Measurements from ENCODE around the gene FAM241A.

Gene FAM241A

DNA sequence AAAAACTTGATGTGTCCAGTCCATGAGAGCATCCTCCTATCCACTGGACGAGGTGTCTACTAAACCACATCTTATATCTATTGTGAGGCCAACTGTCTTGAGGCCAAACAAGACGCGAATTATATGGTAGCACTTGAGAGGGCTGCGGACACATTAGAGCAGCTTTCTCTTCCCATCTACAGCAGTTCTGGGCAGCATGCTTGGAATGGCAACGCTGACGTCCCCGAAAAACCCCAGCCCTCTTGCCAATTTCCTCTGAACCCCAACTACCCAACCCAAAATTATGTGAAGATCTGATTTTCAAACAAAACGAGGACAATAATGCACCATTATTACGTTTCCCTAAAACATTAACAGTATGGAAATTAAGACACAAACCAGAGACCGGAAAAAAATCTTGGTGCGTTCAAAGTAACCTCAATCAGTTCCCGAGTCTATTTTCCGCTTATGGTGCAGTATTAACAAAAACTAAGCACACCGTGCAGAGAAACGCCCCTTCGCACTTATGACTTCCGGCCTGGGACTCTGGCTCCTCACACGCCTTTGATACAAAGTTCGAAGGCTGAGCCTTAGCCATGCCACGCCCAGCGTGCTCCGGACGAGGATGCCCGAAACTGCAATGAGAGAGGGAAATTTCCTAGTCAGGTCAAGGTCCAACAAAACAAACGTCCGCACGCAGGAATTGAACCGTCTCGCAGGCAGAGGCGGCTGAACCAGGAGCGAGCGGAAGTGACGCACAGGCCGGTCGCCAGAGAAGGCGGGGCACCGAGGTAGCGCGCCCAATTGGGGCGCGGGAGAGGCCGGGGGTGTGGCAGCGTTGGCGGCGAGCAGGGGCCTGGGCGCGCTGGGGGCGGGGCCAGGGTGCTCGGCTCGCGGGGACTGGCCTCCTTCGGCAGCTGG is 85.9 kb downstream of the FAM241A start (continued):
- TF ChIP-seq ZNF565 (CRISPR knock-in tag; conservative IDR thresholded peaks at IDR 0.05; ENCODE audit: low read depth) (no peak), POU6F1 (CRISPR knock-in tag; IDR thresholded peaks at IDR 0.05; ENCODE audit: borderline replicate concordance, low read depth) (no peak)

- no peak for TF ChIP-seq ARNTL (CRISPR knock-in tag; IDR thresholded peaks at IDR 0.05; ENCODE audit: borderline replicate concordance, low read depth)
- no peak for TF ChIP-seq CSDC2 (CRISPR knock-in tag; IDR thresholded peaks at IDR 0.05)
- 0 out of 2 replicates have a peak, but pooled peaks have one; percentile 66 for TF ChIP-seq PATZ1 (CRISPR knock-in tag; IDR thresholded peaks at IDR 0.05; ENCODE audit: borderline replicate concordance)
- ATAC-seq: peak; percentile 82
Measured at GRCh38 chr4:112231779-112232713, 86.8 kb downstream of the FAM241A start, which contains the start of gene AP1AR. Gene AP1AR (plus strand): TSS chr4:112231787. CDS start chr4:112232092, 305 bp downstream.

DNA sequence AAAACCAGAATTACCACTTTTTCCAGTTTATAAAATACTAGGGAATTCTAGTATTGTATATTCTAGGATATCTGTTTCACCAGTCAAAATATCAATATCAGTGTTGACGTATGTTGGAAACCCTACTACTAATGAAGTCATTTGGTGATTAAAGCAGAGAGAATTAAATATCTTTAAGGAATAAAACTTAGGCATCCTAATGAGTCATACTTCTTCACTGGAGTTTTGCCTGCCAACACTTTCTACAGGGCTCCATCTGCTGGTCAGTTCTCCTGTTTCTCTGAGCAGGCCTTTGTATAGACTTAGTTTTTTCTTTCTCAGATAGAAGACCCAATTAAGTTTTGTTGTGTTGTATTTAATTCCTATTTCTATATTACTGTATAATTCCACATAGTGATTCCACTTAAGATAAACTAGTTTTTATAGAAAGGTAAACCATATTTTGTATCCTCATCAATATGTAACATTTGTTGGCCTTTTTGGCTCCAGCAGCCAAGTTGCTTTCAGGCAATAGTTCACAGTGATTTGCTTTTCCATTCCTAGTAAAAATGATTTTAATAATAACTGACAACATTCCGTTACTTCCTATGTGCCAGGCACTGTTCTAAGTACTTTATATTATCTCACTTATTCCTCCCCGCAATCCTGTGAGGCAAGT is 89.8 kb downstream of the FAM241A start:
- 0 out of 3 replicates have a peak, but pooled peaks have one; percentile 8 for ATAC-seq
- TF ChIP-seq POU6F1 (CRISPR knock-in tag; IDR thresholded peaks at IDR 0.05; ENCODE audit: borderline replicate concordance, low read depth) (no peak), TOX (CRISPR knock-in tag; IDR thresholded peaks at IDR 0.05; ENCODE audit: borderline replicate concordance) (no peak), RARB (CRISPR knock-in tag; IDR thresholded peaks at IDR 0.05) (no peak), BACH2 (CRISPR knock-in tag; IDR thresholded peaks at IDR 0.05; ENCODE audit: borderline replicate concordance) (no peak), ESRRG (CRISPR knock-in tag; IDR thresholded peaks at IDR 0.05) (no peak), CSRNP3 (CRISPR knock-in tag; IDR thresholded peaks at IDR 0.05) (no peak), ZNF70 (CRISPR knock-in tag; IDR thresholded peaks at IDR 0.05) (no peak), TCF4 (CRISPR knock-in tag; IDR thresholded peaks at IDR 0.05; ENCODE audit: borderline replicate concordance) (no peak), ZFP3 (CRISPR knock-in tag; IDR thresholded peaks at IDR 0.05) (no peak), CSDC2 (CRISPR knock-in tag; IDR thresholded peaks at IDR 0.05) (no peak), ZNF565 (CRISPR knock-in tag; conservative IDR thresholded peaks at IDR 0.05; ENCODE audit: low read depth) (no peak), GLIS3 (CRISPR knock-in tag; IDR thresholded peaks at IDR 0.05) (no peak), CREB5 (CRISPR knock-in tag; IDR thresholded peaks at IDR 0.05; ENCODE audit: low read depth) (no peak), SNAI2 (CRISPR knock-in tag; IDR thresholded peaks at IDR 0.05) (no peak)

Measured in SK-N-SH treated with all-trans-retinoic acid at 6 μM for 48 hours (cell line).